ENCODE results near the gene SENP1.

Gene SENP1

DNA sequence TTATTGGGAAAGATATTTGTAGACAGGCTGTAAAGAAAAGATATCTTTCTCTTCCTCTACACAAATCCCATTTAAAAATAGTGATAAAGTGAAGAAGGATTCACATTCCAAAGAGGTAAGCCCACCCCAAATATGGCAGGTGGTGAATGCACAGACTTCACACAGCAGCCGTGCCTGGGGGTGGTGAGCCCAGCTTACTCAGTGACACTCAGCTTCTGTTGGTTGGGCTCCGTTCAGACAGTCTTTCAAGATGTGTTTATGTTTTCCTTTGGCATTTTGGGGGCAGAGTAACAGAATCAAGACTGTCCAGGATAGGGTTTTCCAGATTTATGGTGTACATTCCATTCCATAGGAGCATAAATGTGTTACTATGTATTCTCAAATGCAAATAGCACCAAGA lies 97.5 kb downstream of the SENP1 start:
- TF ChIP-seq, protein P1, sequence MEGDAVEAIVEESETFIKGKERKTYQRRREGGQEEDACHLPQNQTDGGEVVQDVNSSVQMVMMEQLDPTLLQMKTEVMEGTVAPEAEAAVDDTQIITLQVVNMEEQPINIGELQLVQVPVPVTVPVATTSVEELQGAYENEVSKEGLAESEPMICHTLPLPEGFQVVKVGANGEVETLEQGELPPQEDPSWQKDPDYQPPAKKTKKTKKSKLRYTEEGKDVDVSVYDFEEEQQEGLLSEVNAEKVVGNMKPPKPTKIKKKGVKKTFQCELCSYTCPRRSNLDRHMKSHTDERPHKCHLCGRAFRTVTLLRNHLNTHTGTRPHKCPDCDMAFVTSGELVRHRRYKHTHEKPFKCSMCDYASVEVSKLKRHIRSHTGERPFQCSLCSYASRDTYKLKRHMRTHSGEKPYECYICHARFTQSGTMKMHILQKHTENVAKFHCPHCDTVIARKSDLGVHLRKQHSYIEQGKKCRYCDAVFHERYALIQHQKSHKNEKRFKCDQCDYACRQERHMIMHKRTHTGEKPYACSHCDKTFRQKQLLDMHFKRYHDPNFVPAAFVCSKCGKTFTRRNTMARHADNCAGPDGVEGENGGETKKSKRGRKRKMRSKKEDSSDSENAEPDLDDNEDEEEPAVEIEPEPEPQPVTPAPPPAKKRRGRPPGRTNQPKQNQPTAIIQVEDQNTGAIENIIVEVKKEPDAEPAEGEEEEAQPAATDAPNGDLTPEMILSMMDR (conservative IDR thresholded peaks at IDR 0.05; ENCODE audit: low read depth, low read length), result no peak
- no peak for DNase-seq (ENCODE audit: low read depth)
- H3K4me3 ChIP-seq (ENCODE audit: low read depth, low read length), result no peak overlapping the region

DNA sequence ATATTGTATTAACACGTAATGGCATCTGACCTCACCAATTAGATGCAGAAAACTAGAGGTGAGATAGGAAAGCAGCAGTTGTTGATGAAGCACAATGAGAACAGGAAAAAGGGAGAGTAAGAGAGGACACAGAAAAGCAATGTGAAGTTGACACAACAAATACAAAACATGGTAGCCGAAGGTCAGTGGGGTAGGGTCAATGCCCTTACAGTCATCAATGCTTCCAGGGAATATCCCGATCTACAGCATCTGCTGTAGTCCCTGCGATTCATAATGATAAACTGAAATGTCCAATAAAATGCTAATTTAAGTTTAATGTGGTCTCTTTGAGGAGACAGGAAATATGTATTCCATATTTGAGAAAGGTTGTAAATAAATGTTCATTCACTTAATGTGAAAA lies 98.7 kb downstream of the SENP1 start:
- TF ChIP-seq, protein P1 (conservative IDR thresholded peaks at IDR 0.05; ENCODE audit: low read depth, low read length), result no peak
- no peak for DNase-seq (ENCODE audit: low read depth)
- H3K4me3 ChIP-seq (ENCODE audit: low read depth, low read length), result no peak overlapping the region

DNA sequence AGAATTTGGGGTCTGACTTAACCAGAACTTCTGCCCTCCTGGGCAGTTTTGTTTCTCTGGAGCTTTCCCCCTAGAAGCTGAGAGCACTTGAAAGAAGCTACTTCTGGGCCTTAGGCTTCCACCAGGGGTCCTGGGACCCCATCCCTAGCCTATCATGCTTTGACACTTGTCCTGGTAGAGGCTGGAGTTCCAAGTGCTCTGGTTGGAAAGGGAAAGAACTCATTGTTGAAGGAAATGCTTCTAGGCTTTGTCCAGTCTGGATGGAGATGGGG lies 100.2 kb downstream of the SENP1 start:
- TF ChIP-seq, protein P1 (conservative IDR thresholded peaks at IDR 0.05; ENCODE audit: low read depth, low read length), result no peak
- no peak for DNase-seq (ENCODE audit: low read depth)
- no peak overlapping the region for H3K4me3 ChIP-seq (ENCODE audit: low read depth, low read length)

DNA sequence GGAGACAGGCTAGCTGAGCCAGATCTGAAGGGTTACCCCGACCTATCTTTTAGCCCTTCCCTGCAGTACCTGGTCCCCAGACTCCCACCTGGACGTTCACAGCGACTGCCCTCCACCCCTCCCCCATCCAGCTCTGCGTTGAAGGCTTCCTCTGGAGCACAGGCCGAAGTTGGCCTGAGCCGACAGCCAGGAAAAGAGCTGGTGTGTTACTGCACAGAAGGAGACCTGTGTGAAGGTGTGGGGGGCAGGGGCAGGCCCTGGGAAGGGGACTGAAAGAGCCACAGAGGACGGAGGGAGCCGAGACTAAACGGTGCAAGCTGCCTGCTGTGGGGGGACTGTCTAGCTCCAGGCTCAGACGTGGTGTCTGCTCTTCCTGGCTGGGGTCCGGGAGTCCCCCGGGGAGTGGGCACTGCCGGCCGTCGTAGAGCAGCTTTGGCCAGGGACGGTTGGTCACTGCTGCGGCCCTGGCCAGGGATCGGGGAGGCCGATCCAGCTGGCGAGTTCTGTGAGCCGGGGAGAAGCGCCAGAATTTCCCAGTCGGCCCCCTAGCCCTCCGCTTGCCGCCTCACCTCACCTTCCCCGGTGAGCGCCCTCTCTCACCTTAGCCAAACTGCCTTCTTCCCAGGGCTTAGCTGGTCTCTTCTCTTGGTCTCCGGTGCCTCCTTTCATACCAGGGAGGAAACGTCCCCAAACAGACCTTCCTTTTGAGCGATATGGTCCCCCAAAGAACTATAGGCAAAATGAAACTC lies 100.7 kb downstream of the SENP1 start:
- TF ChIP-seq, protein P1 (conservative IDR thresholded peaks at IDR 0.05; ENCODE audit: low read depth, low read length), result no peak
- DNase-seq (ENCODE audit: low read depth), result no peak
- H3K4me3 ChIP-seq (ENCODE audit: low read depth, low read length), result no peak overlapping the region

DNA sequence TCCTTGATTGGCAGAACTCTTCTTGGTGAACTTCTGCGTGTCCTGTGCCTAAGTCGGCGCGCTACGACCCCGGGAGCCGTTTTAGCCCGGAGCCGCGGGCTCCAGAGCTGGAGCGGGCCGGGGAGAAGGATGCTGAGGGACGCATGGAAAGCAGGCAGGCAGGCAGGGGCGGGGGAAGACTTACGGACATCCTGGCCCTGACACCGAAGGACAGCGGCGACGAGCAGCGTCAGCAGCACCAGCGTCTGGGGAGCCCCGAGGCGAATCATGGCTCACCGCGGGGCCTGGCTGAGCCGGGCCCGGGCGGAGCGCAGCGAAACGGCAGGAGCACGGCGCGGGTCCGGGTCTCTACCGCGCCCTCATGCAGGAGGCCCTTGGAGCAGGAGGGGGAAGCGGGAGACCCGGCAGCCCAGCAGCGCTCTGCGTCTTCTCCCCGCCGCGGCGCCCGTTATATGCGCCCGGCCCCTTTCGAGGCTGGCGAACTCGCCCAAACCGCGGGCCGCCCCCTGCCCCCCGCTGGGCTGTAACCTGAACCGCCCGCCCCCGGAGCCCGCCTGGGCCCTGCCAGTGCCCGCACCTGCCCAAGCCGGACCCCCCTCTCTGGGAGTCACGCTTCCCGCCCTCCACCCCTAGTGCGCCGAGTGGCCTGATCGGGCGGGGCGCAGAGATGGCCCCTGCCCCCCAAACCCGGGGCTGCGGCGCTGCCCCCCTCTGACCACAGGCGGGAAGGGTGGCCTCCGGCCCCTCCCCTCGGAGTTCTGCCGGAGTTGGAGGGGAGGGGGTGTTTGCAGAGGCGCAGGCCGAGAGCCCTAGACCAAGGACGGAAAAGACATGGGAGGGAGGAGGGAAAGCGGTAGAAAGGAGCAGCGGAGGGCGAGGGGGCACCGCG lies 101.6 kb downstream of the SENP1 start, which contains the start of gene COL2A1:
TSS of gene COL2A1 (minus strand) at position 424 of the 889 bp plus-strand sequence. CDS start at position 269, 155 bp downstream.
- H3K4me3 ChIP-seq (ENCODE audit: low read depth, low read length), result no peak within 1 kb of the TSS
- TF ChIP-seq, protein P1 (conservative IDR thresholded peaks at IDR 0.05; ENCODE audit: low read depth, low read length), result no peak
- DNase-seq (ENCODE audit: low read depth), result no peak

DNA sequence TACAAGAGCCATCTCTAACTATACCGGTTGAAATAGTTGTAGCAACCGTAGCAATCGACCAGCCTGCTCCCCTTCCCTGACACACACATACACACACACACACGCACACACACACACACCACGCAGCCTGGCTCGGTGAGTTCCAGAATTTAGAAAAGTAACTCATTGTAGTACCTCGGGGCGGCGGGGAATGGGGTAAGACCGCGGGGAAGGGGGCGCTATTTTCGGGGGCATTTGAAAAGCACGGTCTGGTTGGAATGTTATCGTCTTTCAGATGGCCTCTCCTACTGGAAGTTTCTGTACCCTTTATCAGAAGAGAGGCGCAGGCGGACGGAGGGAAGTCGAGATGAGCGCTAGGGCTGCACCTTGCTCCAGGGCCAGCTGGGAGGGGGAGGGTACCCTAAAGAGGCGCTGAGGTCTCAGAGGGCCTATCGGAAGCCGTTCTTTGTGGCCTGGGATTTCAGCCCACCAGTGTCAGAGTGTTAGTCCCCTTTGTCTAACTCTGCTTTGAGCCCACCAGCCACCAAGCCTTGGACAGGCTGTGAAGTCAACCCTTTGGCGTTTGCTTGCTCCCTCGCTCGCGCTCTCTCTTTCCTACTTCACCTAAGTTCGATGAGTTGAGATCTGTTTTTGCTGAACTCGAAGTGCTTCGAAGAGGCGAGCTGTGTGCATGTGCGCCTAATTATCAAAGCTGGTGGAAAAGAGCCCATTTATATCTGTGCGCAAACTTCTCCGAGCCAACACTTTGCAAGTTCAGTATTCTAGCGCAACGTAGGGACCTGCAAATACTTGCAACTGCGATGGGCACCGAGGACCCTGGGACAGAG lies 102.4 kb downstream of the SENP1 start:
- DNase-seq (ENCODE audit: low read depth), result no peak
- H3K4me3 ChIP-seq (ENCODE audit: low read depth, low read length), result no peak overlapping the region
- TF ChIP-seq, protein P1 (conservative IDR thresholded peaks at IDR 0.05; ENCODE audit: low read depth, low read length), result no peak
